Mesenteric fat pad (tissue), 1 donor: Measurements from ENCODE around the gene ATP6AP2. TPM values are rescaled to one million over a fixed set of nuclear protein-coding genes. Genes with fewer than 3 reads are reported as not detected.
"Not testable (repeated sequence)": the region's sequence is repeated elsewhere in the genome, so short reads cannot be mapped to it uniquely, and the experiment has no call there.

Experiments used
- DNase-seq: peaks from one replicate; pipeline ENCODE4 v3.0.0-alpha.2; 2020; ENCODE audit warnings: low spot score
- long read RNA-seq: library from polyadenylated mRNA; unstranded; transcript quantifications from one replicate; pipeline ENCODE4 v2.0.0, GENCODE V29; 2020
- total RNA-seq: library from RNA; stranded (reverse); fragmentation: NEBNext Ultra II Directional; extraction: Animal tissue kit (Norgen Biotek cat#: 25700); gene quantifications from one replicate; pipeline ENCODE4 v1.2.1, GENCODE V29; 2021
- donor health status: DM: yes; HTN: yes; CAD: no.

Gene ATP6AP2
- 112 TPM for total RNA-seq
- long read RNA-seq, transcript ATP6AP2-224 (8 exons, 1,929 nt), result minor isoform, 9 of 767 reads
- long read RNA-seq, transcript ATP6AP2-202 (7 exons, 1,093 nt), result minor isoform, 9 of 767 reads
- long read RNA-seq, transcript ATP6AP2-215 (8 exons, 1,962 nt), result minor isoform, 5 of 767 reads
- long read RNA-seq, transcript ATP6AP2-217 (9 exons, 2,337 nt), result major isoform, 705 of 767 reads
- long read RNA-seq, partial matches to known transcripts, result 18 of 767 reads
- long read RNA-seq, other reads (novel, unspliced or antisense), result 11 of 767 reads

- DNase-seq, result peak; percentile 96
Observed at GRCh38 chrX:40580537-40581335, at the start of gene ATP6AP2. Gene ATP6AP2 (plus strand): TSS chrX:40580970. CDS start chrX:40581066, 96 bp downstream.

GRCh38 chrX:40531056-40531826 lies 49.5 kb upstream of the ATP6AP2 start:
- no peak for DNase-seq

DNA sequence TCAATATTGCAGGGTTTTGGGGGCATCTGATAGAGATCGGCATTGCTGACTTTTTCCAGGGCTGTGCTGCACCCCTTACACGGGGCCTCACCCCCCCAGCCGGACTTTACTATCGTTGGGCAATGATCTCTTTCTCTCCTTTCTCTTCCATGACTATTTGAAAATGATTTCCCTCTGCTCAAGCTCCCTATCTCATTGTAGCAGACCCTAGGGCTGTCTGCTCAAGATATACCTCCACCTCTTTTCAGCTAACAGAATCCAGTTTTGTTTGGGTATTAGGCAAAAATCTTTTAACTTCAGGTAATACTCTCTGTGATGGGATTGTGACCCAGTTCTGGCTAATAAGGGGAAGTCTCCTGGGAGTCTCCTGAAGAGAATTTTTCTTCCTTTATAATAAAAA lies 43.5 kb upstream of the ATP6AP2 start:
- no peak for DNase-seq

DNA sequence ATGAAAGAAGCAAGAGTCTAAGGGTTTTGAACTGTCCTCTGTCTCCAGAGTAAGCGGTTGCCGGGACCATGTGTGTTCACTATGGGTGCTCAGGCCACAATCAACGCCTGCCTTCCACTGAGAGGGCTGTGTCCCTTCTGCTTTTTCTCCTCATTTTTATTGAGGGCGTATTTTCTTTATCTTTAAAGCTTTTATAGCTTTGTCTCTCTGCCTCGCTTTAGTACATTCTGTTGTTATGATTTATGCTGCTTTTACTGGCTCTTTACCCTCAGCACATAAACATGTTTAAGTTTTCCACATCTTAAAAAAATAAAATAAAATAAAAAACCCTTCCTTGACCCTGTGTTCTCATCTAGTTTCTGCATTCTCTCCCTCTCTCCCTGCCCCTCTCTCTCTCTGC lies 42.4 kb upstream of the ATP6AP2 start:
- no peak for DNase-seq

DNA sequence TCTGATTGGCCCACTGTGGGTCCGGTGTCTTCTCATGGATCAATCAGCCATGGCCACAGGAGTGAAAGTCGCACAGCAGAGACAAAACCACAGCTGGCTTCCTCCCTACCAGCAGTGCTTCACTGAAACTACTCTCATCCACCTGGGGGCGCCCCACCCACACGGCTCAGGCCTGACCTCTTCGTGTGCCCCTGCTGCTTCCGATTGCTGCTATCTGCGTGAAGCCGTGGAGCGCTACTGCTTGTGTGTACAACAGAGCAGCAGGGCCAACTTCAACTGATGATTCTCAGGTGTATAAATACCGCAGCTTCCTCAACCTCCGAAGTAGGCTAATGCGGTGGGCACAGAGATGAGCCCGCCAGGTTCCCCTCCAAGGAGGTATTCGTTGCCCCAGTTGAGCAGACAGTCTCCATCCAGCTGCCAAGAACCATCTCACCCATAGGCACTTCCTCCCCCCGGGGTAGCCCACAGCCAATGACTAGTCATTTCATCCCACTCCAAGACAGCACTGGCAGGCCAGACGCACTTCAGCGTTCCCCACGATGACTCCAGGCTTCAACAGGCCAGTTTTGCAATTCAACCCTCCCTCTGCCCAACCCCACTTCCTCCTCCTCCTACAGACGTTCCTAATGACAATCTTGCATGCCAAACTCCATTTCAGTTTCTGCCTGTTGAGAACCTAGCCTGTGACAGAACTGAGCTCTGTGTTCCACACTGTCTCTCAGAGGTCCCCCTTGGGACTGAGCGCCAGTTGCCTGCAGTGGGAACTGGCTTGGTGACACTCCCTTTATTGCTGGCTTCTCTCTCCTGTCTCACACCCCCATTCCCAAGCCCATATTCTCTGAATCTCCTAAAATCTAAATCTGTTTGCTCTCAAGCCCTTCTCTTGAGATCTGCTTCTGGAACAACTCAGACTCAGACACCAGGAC lies 41.3 kb upstream of the ATP6AP2 start:
- peak; percentile 84 for DNase-seq

- DNase-seq, result peak; percentile 76
Observed at GRCh38 chrX:40542208-40542607, 38.6 kb upstream of the ATP6AP2 start.

- DNase-seq, result no peak
Observed at GRCh38 chrX:40542972-40543371, 37.8 kb upstream of the ATP6AP2 start.

DNA sequence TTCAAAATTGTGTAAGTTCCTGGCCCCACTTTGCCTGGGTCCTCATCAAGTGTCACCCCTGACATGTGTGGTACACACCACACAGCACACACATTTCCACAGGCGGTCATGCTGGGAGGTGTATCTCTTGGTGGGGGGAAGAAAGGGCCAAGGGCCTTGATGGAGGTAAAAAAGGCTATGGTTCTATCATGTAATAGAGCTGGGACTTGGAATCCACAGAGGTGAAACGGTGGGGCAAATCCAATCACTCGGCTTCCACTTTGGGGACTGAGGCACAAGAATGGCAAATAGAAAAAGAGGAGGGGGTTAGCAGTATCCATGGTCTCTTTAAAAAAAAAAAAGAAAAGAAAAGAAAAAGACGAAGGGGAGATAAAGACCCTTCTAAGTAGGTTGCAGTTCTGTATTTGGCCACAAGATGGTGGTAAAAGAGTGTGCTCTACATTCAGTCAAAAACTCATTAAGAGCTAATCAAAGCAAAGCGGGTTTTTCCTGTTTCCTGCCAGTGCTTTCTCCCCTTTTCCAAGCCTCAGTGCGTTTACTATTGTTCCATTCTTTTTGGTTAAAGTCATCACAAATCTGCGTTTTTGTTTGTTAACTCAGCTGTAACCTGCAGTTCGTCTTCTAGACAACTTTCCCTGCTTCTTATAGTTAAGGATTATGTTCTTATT lies 37.0 kb upstream of the ATP6AP2 start:
- peak; percentile 55 for DNase-seq

- peak; percentile 59 for DNase-seq
Observed at GRCh38 chrX:40544343-40545266, 36.2 kb upstream of the ATP6AP2 start.

DNA sequence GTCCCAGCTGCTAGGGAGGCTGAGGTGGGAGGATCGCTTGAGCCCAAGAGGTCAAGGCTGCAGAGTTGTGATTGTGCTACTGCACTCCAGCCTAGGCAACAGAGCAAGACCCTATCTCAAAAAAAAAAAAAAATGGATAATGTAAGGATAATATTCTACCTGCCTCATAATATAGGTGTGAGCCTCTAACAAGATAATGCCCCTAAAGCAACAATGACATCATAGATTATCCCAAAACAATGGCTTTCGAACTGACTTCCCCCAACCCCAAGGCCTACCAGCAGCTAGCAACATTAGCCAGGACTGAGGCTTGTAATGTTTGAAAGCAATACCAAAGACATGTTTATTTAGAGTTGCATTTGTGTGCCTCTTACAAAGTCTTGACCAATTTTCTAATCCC lies 33.9 kb upstream of the ATP6AP2 start:
- no peak for DNase-seq

- peak; percentile 87 for DNase-seq
Observed at GRCh38 chrX:40550066-40550465, 30.7 kb upstream of the ATP6AP2 start.

- no peak for DNase-seq
Observed at GRCh38 chrX:40552768-40553167, 28.0 kb upstream of the ATP6AP2 start.

DNA sequence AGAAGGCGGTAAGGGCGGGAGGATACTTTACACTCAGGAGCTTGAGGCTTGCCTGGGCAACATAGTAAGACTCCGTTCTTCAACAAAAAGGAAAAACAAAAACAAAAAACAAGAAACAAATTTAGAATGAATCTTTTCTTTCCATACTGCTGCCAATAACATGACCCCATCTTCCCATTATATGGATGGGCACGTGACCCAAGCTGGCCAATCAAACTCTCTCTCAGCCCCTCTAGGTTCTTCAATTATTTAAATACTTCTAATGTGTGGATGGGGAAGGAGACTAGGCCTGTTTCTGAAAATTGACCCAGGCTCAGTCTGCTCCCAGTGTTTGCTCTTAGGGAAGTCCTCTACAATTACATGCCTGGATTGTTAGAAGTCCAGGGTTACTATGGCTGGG lies 22.2 kb upstream of the ATP6AP2 start:
- DNase-seq, result no peak

DNA sequence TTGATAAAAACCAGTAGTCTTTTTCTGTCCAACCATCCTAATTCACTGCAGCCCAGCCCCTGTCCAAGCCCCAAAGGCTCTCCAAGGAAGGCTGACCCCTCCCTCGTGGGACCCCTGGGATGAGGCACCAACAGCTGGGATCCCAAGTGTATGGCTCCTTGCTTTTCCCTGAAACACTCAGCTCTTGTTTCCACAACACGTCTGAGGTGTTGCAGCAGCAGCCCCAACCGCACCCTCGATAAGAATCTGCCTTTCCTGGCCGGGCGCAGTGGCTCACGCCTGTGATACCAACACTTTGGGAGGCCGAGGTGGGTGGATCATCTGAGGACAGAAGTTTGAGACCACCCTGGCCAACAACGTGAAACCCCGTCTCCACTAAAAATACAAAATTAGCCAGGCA lies 17.0 kb upstream of the ATP6AP2 start:
- DNase-seq, result no peak

DNA sequence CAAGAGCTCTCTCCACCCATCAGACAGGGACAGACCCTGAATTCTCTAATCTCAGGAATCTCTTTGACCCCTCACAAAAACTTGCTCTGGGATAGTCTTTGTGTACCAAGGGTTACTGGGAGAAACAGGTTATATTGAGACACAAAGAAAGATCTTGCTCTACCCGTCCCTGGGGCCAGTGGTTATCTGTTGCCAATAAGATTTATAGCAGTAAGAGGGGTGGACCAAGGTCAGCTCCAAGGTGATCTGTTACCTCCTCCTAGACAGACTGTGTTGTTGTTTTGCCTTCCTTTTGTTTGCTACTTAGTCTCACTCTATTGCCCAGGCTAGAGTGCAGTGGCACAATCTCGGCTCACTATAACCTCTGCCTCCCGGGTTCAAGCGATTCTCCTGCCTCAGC lies 16.3 kb upstream of the ATP6AP2 start:
- no peak for DNase-seq

DNA sequence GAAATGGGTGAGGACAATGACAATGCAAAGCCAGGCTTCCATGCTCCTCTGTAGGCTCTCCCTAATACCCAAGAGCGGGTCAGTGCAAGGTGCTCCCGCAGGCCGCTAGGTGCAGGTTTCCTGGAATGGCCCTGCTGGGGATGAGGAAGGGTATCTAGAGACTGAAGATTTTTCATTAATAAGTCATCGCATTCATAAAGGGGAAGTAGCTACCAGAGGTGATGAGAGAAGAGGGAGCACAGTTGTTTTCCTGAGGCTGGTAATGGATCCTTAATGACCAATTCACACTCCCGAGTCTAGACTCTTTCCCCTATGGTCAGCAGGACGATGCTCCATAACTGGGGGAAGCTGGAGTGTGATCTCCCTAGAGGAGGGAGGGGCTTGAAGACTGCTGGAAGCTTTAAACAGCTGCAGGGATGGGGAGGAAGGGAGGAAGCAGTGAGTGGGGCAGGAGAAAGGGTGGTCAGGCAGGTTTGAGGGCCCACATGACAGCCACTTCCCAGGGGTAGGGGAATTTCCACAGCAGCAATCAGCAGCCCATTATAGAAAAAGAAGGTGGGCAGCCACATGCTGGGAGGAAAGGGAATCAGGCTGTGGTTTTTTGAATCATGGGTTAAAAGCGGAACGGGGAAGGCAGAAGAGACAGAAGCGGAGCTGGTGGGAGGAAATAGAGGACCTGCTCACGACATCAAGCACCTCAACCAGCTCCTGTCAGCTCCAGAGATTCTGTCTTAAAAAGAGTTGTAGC lies 10.2 kb upstream of the ATP6AP2 start:
- no peak for DNase-seq

DNA sequence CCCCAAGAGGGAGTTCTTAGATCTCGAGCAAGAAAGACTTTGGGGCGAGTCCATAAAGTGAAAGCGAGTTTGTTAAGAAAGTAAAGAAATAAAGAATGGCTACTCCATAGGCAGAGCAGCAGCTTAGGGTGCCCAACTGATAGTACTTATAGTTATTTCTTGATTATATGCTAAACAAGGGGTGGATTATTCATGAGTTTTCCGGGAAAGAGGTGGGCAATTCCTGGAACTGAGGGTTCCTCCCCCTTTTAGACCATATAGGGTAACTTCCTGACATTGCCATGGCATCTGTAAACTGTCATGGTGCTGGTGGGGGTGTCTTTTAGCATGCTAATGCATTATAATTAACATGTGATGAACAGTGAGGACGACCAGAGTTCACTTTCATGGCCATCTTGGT lies 9.6 kb upstream of the ATP6AP2 start:
- not testable (repeated sequence) for DNase-seq

DNA sequence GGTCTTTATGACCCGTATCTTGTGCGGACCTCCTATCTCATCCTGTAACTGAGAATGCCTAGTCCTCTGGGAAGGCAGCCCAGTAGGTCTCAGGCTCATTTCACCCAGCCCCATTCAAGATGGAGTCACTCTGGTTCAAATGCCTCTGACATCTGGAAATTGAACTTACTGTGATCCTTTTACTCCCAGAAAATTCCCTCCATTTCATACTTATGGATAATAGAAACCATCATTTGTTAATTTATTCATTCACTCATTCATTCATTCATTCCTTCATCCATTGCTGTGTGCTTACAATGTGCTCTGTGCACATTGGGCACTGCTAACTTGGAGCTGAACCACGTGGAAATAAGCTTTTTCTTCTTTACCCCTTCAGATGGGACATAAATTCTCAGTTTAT lies 9.2 kb upstream of the ATP6AP2 start:
- DNase-seq, result no peak
